NCI-H1694 treated with DMSO at 0.1 percent for 48 hours (cell line): ENCODE data around the gene POLN.
A peak's percentile ranks its signal among the peaks of the same experiment; 100 is the strongest.

Source experiments
- DNase-seq: peaks from one replicate; lab custom pipeline; 2025; lab: John Stamatoyannopoulos, UW

POLN gene

GRCh38 chr4:2059046-2059725 lies 182.7 kb downstream of the POLN start, which contains the start of gene NAT8L:
Gene NAT8L, plus strand, starts transcription at chr4:2059327. Its CDS starts 185 bp downstream, at chr4:2059512.
- peak; percentile 2 for DNase-seq

- DNase-seq: no peak
Observed at GRCh38 chr4:2058264-2059045, 183.5 kb downstream of the POLN start.

- no peak for DNase-seq
Observed at GRCh38 chr4:2057382-2058065, 184.4 kb downstream of the POLN start.

GRCh38 chr4:2054217-2054616 lies 187.7 kb downstream of the POLN start:
- no peak for DNase-seq

GRCh38 chr4:2051086-2051485 lies 190.8 kb downstream of the POLN start:
- DNase-seq: no peak

- no peak for DNase-seq
Observed at GRCh38 chr4:2049811-2050210, 192.1 kb downstream of the POLN start.

GRCh38 chr4:2049381-2049780 lies 192.5 kb downstream of the POLN start:
- no peak for DNase-seq

GRCh38 chr4:2048831-2049230 lies 193.1 kb downstream of the POLN start:
- DNase-seq: no peak

- DNase-seq: no peak
Observed at GRCh38 chr4:2047781-2048581, 193.9 kb downstream of the POLN start.

GRCh38 chr4:2047031-2047660 lies 194.8 kb downstream of the POLN start:
- no peak for DNase-seq

- no peak for DNase-seq
Observed at GRCh38 chr4:2046031-2046961, 195.6 kb downstream of the POLN start.

- no peak for DNase-seq
Observed at GRCh38 chr4:2045518-2045951, 196.4 kb downstream of the POLN start.

GRCh38 chr4:2044542-2045517 lies 197.1 kb downstream of the POLN start:
- no peak for DNase-seq

GRCh38 chr4:2044119-2044485 lies 197.8 kb downstream of the POLN start:
- no peak for DNase-seq

GRCh38 chr4:2043396-2044118 lies 198.4 kb downstream of the POLN start:
- no peak for DNase-seq

GRCh38 chr4:2042947-2043395 lies 198.9 kb downstream of the POLN start:
- no peak for DNase-seq

GRCh38 chr4:2042204-2042946 lies 199.5 kb downstream of the POLN start:
- no peak for DNase-seq
